Suprapubic skin (tissue), 3 donors: ENCODE measurements around the gene SF3B1.

Source experiments
- POLR2A ChIP-seq, 2 donors: fragments of 450-650 bp; IDR thresholded peaks; one replicate each; pipeline ENCODE4 v1.6.1; 2017; ENCODE audit warnings: antibody characterized with exemption in 2 of 2, mild to moderate bottlenecking in 2 of 2, moderate library complexity in 2 of 2
- TF ChIP-seq, protein P1 (sequence below), 2 donors: fragments of 200-600 bp in 1 of 2; fragments of 450-650 bp in 1 of 2; sonication (generic) in 1 of 2; IDR thresholded peaks; one replicate each; pipeline ENCODE4 v1.5.1; 2016 to 2019; ENCODE audit warnings: antibody characterized with exemption in 2 of 2, mild to moderate bottlenecking in 1 of 2, moderate library complexity in 1 of 2

DNA sequence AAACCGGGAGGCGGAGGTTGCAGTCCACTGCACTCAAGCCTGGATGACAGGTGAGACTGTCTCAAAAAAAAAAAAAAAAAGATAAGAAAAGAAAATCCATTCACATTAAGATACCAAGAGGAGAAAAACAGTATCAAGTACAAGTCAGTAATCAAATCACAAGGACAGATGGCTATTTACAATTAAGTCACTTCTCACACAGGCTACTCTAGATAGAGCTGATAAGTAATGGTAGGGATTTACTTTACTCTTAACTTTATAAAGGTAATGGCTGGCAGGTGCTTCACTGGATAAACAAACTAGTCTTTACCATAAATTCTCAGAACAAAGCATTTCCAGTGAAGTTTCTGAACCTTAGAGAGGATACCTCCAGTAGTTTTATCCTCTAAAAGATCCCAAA is 11.5 kb downstream of the SF3B1 start:
- TF ChIP-seq, protein P1, sequence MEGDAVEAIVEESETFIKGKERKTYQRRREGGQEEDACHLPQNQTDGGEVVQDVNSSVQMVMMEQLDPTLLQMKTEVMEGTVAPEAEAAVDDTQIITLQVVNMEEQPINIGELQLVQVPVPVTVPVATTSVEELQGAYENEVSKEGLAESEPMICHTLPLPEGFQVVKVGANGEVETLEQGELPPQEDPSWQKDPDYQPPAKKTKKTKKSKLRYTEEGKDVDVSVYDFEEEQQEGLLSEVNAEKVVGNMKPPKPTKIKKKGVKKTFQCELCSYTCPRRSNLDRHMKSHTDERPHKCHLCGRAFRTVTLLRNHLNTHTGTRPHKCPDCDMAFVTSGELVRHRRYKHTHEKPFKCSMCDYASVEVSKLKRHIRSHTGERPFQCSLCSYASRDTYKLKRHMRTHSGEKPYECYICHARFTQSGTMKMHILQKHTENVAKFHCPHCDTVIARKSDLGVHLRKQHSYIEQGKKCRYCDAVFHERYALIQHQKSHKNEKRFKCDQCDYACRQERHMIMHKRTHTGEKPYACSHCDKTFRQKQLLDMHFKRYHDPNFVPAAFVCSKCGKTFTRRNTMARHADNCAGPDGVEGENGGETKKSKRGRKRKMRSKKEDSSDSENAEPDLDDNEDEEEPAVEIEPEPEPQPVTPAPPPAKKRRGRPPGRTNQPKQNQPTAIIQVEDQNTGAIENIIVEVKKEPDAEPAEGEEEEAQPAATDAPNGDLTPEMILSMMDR (IDR thresholded peaks at IDR 0.05) = no peak
- no peak for TF ChIP-seq POLR2A (IDR thresholded peaks at IDR 0.05)
